Measurements from ENCODE around the gene ATPAF2. TPM values are rescaled to one million over a fixed set of nuclear protein-coding genes. Genes with fewer than 3 reads are reported as not detected.
A peak's percentile ranks its signal among the peaks of the same experiment; 100 is the strongest.

Gene ATPAF2
- total and polyA plus RNA-seq, 10 of the 15 experiments (the other 5 are each of a cell fraction or from before 2014, with no cell fraction given) = 6.5 to 33.0 (median 26.5) TPM

GRCh38 chr17:17972126-17972951 lies 66.6 kb downstream of the ATPAF2 start, which contains the start of the genes DRC3 and TOM1L2:
Gene DRC3 (plus strand): TSS chr17:17972862. CDS start chr17:17977599, 4,737 bp downstream.
Gene TOM1L2 (minus strand): TSS chr17:17972400. CDS start chr17:17972313, 87 bp downstream.
- Histone ChIP-seq H3K36me3 (ENCODE audit: control insufficient read depth in 2 of 2, insufficient read depth in 2 of 2, low read length in 1 of 2) (no peaks in the 10 kb centered on the region), H3K9ac (ENCODE audit: control insufficient read depth, insufficient read depth, low read length) (peak within 1 kb of the TSS; percentile 69), H4K20me1 (ENCODE audit: control insufficient read depth, insufficient read depth) (no peaks in the 10 kb centered on the region), H3K4me2 (ENCODE audit: control insufficient read depth, insufficient read depth) (peak within 1 kb of the TSS; percentile 94), H3K4me1 (ENCODE audit: control insufficient read depth, insufficient read depth, low read length) (peaks cover 10% of the 10 kb centered on the region), H2AFZ (ENCODE audit: control insufficient read depth, low read depth, low read length) (peak within 1 kb of the TSS; percentile 85), H3K27me3 (replicated peaks in 1 of 2; ENCODE audit: control insufficient read depth in 2 of 2, insufficient read depth in 2 of 2, low read length in 1 of 2) (no peaks in the 10 kb centered on the region), H3K9me3 (replicated peaks; ENCODE audit: control insufficient read depth, insufficient read depth, low read length) (no peaks in the 10 kb centered on the region), H3K79me2 (ENCODE audit: control insufficient read depth, insufficient read depth, low read length) (peaks cover 3% of the 10 kb centered on the region), H3K27ac (ENCODE audit: control insufficient read depth, insufficient read depth) (peak within 1 kb of the TSS; percentile 18; the same call in 1 of the 2 replicates), H3K4me3 (peak within 1 kb of the TSS; percentile 76)
- SMC1A ChIA-PET (ENCODE audit: uncharacterized antibody, unreplicated experiment) = interaction anchor here (0.7 to 2.4 kb wide), 9 partner anchors 13 to 137 kb away, joined by 3 to 12 read pairs (median 5); no protein-coding TSS in a partner anchor
- FAIRE-seq (peak; percentile 100), DNase-seq (ENCODE audit: low read depth, low spot score) (peak; percentile 100), ATAC-seq (peak; percentile 96)
- BruUV-seq (replicated peaks) = no TSS peak
- RAD21 ChIA-PET (ENCODE audit: unreplicated experiment) = interaction anchor here (0.6 to 2.6 kb wide), 16 partner anchors 9 to 290 kb away, joined by 3 to 33 read pairs (median 4); no protein-coding TSS in a partner anchor
- in situ Hi-C loops (cut with MboI) = no loop called here
- WGBS (ENCODE audit: insufficient coverage, insufficient replicate concordance, low lambda C conversion rate, missing lambda C conversion rate) = 1% methylated on average over 59 of the region's 59 CpGs
- CTCF ChIA-PET = interaction anchor here (0.6 to 1.9 kb wide), 15 partner anchors 12 to 1405 kb away, joined by 3 to 8 read pairs (median 4); partner anchors contain the start of genes ATPAF2 and GID4
- POLR2A ChIA-PET = interaction anchor here (0.6 to 7.9 kb wide), 14 partner anchors 8 to 139 kb away, joined by 3 to 73 read pairs (median 4); partner anchors contain the start of genes ATPAF2 and GID4
- intact Hi-C loops (cut with micrococcal nuclease; ENCODE audit: unreplicated experiment) = no loop called here
- TF ChIP-seq RELB (IDR thresholded peaks at IDR 0.05; ENCODE audit: low read depth) = no peak
- peak; percentile 54 for TF ChIP-seq BACH1 (IDR thresholded peaks at IDR 0.05; ENCODE audit: borderline replicate concordance)
- peak; percentile 84; the same call in 1 of the 2 replicates for TF ChIP-seq ZNF207 (IDR thresholded peaks at IDR 0.05; ENCODE audit: borderline replicate concordance)
- TF ChIP-seq CREM (IDR thresholded peaks at IDR 0.05; ENCODE audit: low read depth) = peak; percentile 89
- no peak for TF ChIP-seq RBBP5 (conservative IDR thresholded peaks at IDR 0.05)
- no peak for TF ChIP-seq SIX5 (IDR thresholded peaks at IDR 0.05; ENCODE audit: low read depth, low read length, severe bottlenecking)
- no peak for TF ChIP-seq ELK1 (IDR thresholded peaks at IDR 0.05; ENCODE audit: low read depth, low read length)
- peak; percentile 78; the same call in 1 of the 2 replicates for TF ChIP-seq FOXM1 (IDR thresholded peaks at IDR 0.05; ENCODE audit: low read depth, low read length)
- no peak for TF ChIP-seq POLR2AphosphoS2 (IDR thresholded peaks at IDR 0.05; ENCODE audit: low read depth, low read length)
- TF ChIP-seq ZNF622 (IDR thresholded peaks at IDR 0.05) = no peak
- TF ChIP-seq SMC3 (IDR thresholded peaks at IDR 0.05; ENCODE audit: borderline replicate concordance, low read length) = no peak
- TF ChIP-seq CTCF (IDR thresholded peaks at IDR 0.05 in 2 of 3, conservative IDR thresholded peaks at IDR 0.05 in 1 of 3; ENCODE audit: control insufficient read depth in 2 of 3, extremely low read depth in 1 of 3, insufficient read depth in 1 of 3, low read depth in 3 of 3, low read length in 3 of 3) = no peak
- peak; percentile 73 for TF ChIP-seq MTA2 (IDR thresholded peaks at IDR 0.05; ENCODE audit: low read depth)
- no peak for TF ChIP-seq SREBF2 (IDR thresholded peaks at IDR 0.05; ENCODE audit: low read length)
- no peak for TF ChIP-seq RELA (IDR thresholded peaks at IDR 0.05; ENCODE audit: borderline replicate concordance, partially characterized antibody)
- TF ChIP-seq DPF2 (IDR thresholded peaks at IDR 0.05) = peak; percentile 100
- peak; percentile 41; the same call in 1 of the 2 replicates for TF ChIP-seq IKZF1 (conservative IDR thresholded peaks at IDR 0.05)
- peak; percentile 95 for TF ChIP-seq BMI1 (IDR thresholded peaks at IDR 0.05; ENCODE audit: borderline replicate concordance)
- TF ChIP-seq EZH2 (IDR thresholded peaks at IDR 0.05; ENCODE audit: borderline replicate concordance, control insufficient read depth, low read depth, low read length) = no peak
- TF ChIP-seq SMAD5 (IDR thresholded peaks at IDR 0.05; ENCODE audit: low read depth) = no peak
